Brain microvascular endothelial cell (primary cell): Measurements from ENCODE around the gene LIPC.

Experiments
- DNase-seq: peaks from one replicate; pipeline ENCODE4 v3.0.0-alpha.2; 2020
- H3K27ac ChIP-seq: fragments of 250-450 bp; sonication (Bioruptor Pico); 2 replicates; pipeline ENCODE4 v1.5.1; 2020; ENCODE audit warnings: mild to moderate bottlenecking, moderate library complexity
- H3K27me3 ChIP-seq: fragments of 250-450 bp; sonication (Bioruptor Pico); replicated peaks from 2 replicates; pipeline ENCODE4 v1.5.1; 2020; ENCODE audit warnings: mild to moderate bottlenecking
- H3K36me3 ChIP-seq: fragments of 250-450 bp; sonication (Bioruptor Pico); replicated peaks from 2 replicates; pipeline ENCODE4 v1.5.1; 2020; ENCODE audit warnings: mild to moderate bottlenecking
- H3K4me3 ChIP-seq: 2 replicates; pipeline ENCODE4 v1.5.1; 2011; ENCODE audit warnings: low read depth, mild to moderate bottlenecking, control low read depth, low read length, moderate library complexity
- in situ Hi-C: cut with HindIII; loops from 2 replicates; pipeline ENCODE4 v1.10.0; 2017; ENCODE audit warnings: low sequenced_read_pairs, low pct_ligation_motif_present
- TF ChIP-seq, protein P1 (sequence below): IDR thresholded peaks from 2 replicates; pipeline ENCODE4 v1.5.1; 2011; ENCODE audit warnings: low read depth, mild to moderate bottlenecking, moderate library complexity, low read length, control low read depth, inconsistent platforms; ENCODE audit errors: missing control alignments

LIPC gene

GRCh38 chr15:58509556-58509955, 77.8 kb downstream of the LIPC start:
- Histone ChIP-seq H3K27ac (no peak overlapping the region), H3K36me3 (no peaks in the 10 kb centered on the region), H3K4me3 (no peak overlapping the region), H3K27me3 (no peaks in the 10 kb centered on the region)
- in situ Hi-C loops = no loop called here
- TF ChIP-seq, protein P1, sequence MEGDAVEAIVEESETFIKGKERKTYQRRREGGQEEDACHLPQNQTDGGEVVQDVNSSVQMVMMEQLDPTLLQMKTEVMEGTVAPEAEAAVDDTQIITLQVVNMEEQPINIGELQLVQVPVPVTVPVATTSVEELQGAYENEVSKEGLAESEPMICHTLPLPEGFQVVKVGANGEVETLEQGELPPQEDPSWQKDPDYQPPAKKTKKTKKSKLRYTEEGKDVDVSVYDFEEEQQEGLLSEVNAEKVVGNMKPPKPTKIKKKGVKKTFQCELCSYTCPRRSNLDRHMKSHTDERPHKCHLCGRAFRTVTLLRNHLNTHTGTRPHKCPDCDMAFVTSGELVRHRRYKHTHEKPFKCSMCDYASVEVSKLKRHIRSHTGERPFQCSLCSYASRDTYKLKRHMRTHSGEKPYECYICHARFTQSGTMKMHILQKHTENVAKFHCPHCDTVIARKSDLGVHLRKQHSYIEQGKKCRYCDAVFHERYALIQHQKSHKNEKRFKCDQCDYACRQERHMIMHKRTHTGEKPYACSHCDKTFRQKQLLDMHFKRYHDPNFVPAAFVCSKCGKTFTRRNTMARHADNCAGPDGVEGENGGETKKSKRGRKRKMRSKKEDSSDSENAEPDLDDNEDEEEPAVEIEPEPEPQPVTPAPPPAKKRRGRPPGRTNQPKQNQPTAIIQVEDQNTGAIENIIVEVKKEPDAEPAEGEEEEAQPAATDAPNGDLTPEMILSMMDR = no peak
- DNase-seq = no peak

DNA sequence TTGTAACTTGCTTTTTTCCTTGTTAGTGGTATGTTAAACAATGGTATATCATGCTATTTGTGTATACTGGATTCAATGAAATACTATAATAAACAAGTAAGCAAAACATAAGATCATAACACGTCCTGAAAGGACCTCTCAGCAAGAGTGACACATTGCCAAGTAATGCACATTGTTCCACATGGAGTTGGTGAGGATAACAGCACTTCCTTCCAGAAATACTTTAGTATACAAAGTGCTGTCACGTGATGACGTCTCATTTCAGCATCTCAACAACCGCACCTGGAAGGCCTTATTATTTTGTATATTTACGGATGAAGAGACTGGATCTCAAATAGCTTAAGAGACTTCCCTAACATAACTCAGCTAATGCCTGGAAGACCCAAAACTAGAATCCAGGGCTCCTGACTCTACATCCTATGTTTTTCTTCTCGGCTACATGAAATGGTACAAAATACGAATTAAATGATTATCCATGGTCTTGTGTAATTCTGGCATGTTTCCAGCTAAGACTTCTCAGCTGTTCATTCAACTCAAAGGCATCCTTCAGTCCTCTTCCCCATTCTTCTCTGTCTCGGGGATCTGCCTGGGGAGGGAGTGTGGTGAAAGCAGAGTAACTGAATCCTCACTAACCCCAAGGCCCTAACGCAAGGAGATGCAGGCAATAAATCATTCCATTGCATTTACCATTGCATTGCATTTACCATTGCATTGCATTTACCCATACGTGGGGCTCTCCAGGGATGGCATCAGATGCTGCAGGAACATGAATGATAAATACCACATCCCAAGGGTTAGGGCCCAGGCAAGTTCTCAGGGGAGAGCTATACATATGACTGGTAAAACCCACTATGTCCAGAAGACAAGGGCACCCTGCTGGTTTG, 79.2 kb downstream of the LIPC start:
- Histone ChIP-seq H3K27ac (no peak overlapping the region), H3K4me3 (no peak overlapping the region), H3K36me3 (no peaks in the 10 kb centered on the region), H3K27me3 (no peaks in the 10 kb centered on the region)
- peak; percentile 24 for DNase-seq
- in situ Hi-C loops = no loop called here
- TF ChIP-seq, protein P1 = no peak

DNA sequence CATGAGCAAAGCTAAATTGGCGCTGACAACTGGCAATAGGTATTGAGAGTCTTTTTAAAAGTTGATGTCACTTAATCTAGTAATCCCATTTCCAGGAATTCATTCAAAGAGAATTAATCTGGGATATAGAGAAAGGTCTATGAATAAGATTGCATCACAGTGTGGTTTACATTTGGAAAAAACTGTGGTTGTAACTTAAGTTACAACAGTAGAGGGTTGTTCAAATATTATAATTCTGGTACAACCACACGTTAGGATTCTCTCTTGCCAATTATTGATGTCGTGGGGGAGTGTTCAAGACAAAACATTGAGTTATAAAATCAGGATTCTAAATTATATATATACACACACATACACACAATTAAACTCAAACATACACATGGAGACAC, 79.8 kb downstream of the LIPC start:
- in situ Hi-C loops = no loop called here
- TF ChIP-seq, protein P1 = no peak
- DNase-seq = no peak
- Histone ChIP-seq H3K27ac (no peak overlapping the region), H3K27me3 (no peaks in the 10 kb centered on the region), H3K4me3 (no peak overlapping the region), H3K36me3 (no peaks in the 10 kb centered on the region)

DNA sequence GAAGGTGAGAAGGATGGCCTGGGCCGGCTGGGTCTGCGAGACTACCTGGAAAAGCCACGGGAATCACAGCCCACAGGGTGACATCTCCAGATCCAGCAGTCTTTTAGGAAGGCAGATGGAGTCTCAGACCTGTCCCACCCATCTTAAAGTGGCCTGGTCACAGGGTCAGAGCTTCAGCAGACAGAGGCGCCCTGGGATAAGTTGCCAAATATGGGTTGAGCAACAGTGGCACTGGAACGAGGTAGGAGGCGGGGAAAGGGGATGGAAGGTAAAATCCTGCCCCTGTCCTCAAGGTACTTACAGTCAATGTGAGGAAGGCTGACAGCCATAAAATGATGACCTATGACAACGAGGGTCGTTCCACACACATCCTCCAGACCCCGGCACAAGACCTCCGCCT, 80.7 kb downstream of the LIPC start:
- no peak for DNase-seq
- H3K27me3 ChIP-seq = no peaks in the 10 kb centered on the region
- H3K4me3 ChIP-seq = no peak overlapping the region
- TF ChIP-seq, protein P1 = no peak
- no peaks in the 10 kb centered on the region for H3K36me3 ChIP-seq
- in situ Hi-C loops = no loop called here
- no peak overlapping the region for H3K27ac ChIP-seq

DNA sequence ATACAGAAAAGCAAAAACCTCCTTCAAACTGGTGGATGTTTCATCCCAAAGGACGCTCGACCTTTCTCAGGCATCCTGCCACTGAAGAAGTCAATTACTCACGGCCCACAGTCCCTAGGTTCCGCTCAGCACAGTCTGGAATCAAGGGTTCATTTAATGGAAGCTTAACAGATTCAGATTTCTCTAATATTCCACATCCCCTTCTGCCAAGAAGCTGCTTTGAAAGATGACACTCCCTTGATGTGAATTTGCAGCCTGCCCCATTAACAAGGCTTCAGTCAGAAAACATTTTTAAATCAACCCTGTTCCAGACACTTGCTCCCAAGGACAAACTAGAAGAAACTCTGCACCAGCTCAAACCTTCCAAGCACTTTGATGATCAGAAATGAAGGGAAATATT, 81.2 kb downstream of the LIPC start:
- TF ChIP-seq, protein P1 = no peak
- Histone ChIP-seq H3K36me3 (no peaks in the 10 kb centered on the region), H3K4me3 (no peak overlapping the region), H3K27me3 (no peaks in the 10 kb centered on the region), H3K27ac (no peak overlapping the region)
- no peak for DNase-seq
- in situ Hi-C loops = no loop called here
